Progenitor cell of endocrine pancreas (in vitro differentiated cells): ENCODE measurements around the gene HOOK1. TPM values are rescaled to one million over a fixed set of nuclear protein-coding genes. Genes with fewer than 3 reads are reported as not detected.

Source experiments
- DNase-seq: peaks from one replicate; pipeline ENCODE4 v3.0.0; 2021; ENCODE audit warnings: low spot score; ENCODE audit not compliant: unreplicated experiment
- H3K27ac Mint-ChIP-seq: 2 replicates; pipeline ENCODE4 v1.8.0; 2021; ENCODE audit warnings: mild to moderate bottlenecking, moderate library complexity, mixed read lengths
- H3K27me3 Mint-ChIP-seq: 2 replicates; pipeline ENCODE4 v1.8.0; 2021; ENCODE audit warnings: mixed read lengths
- H3K36me3 Mint-ChIP-seq: 2 replicates; pipeline ENCODE4 v1.8.0; 2022; ENCODE audit warnings: mixed read lengths; ENCODE audit not compliant: insufficient read depth
- H3K4me1 Mint-ChIP-seq: 2 replicates; pipeline ENCODE4 v1.8.0; 2021; ENCODE audit warnings: low read depth, mixed read lengths
- H3K4me3 Mint-ChIP-seq: 2 replicates; pipeline ENCODE4 v1.8.0; 2021; ENCODE audit warnings: low read depth, mild to moderate bottlenecking, moderate library complexity, mixed read lengths
- H3K9me3 Mint-ChIP-seq: 2 replicates; pipeline ENCODE4 v1.8.0; 2021; ENCODE audit warnings: low read depth, mixed read lengths
- total RNA-seq: library from RNA; stranded (reverse); gene quantifications from 2 replicates; pipeline ENCODE4 v1.2.1, GENCODE V29; 2021
- TF ChIP-seq, protein P1 (sequence below): fragments of 200-600 bp; sonication (generic); IDR thresholded peaks from one replicate; pipeline ENCODE4 v1.5.0; 2021; ENCODE audit warnings: antibody characterized with exemption, mild to moderate bottlenecking; ENCODE audit not compliant: unreplicated experiment

HOOK1 gene
- total RNA-seq, 1 donor from 2014 or later = 51.2 TPM

DNA sequence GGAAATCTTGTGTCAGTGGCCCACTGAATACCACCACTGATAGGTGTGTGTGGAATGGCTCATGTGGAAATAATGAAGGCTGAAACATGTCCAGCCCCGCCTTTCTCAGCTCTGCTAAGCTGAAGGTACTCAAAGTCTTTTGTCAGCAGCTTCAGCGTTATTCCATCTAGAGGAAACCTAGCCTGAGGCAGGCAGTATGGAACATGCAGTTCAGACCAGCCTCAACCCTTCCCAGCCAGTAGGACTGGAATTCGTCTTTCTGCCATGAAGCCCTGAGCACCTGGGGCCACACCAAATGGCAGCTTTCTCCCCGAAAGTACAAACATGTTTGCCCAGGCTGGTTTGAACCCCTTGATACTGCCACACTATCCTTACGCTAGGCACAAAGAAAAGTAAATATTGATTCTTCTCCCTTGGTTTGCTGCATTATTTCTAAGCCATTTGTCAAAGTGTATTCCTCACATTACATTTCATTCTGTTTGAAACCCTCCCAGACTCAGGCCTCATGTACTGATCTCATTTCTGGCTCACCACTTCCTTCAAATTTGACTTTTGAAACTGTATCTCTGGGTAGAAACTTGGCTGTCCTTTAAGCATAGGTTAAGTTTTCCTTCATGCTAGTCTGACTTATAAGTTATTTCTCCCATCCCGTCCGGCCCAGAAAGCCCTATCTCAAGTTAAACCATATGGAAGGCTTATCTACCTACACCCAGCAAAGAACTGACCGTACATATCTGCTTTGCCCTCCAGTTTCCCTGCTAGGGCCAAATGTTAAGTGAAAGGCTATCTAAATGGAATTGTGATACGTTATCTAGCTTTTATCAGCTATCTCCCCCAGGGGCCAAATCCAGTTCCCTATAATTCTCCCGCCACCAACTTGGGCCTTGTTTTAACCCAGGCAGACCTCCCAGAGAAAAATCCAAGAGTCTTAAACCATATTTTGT lies 45.7 kb upstream of the HOOK1 start:
- TF ChIP-seq, protein P1, sequence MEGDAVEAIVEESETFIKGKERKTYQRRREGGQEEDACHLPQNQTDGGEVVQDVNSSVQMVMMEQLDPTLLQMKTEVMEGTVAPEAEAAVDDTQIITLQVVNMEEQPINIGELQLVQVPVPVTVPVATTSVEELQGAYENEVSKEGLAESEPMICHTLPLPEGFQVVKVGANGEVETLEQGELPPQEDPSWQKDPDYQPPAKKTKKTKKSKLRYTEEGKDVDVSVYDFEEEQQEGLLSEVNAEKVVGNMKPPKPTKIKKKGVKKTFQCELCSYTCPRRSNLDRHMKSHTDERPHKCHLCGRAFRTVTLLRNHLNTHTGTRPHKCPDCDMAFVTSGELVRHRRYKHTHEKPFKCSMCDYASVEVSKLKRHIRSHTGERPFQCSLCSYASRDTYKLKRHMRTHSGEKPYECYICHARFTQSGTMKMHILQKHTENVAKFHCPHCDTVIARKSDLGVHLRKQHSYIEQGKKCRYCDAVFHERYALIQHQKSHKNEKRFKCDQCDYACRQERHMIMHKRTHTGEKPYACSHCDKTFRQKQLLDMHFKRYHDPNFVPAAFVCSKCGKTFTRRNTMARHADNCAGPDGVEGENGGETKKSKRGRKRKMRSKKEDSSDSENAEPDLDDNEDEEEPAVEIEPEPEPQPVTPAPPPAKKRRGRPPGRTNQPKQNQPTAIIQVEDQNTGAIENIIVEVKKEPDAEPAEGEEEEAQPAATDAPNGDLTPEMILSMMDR = no peak
- Mint-ChIP-seq H3K9me3 (no peaks in the 10 kb centered on the region), H3K27me3 (no peaks in the 10 kb centered on the region), H3K4me3 (no peak overlapping the region), H3K36me3 (no peaks in the 10 kb centered on the region), H3K27ac (no peak overlapping the region), H3K4me1 (peaks cover 8% of the 10 kb centered on the region)
- no peak for DNase-seq

DNA sequence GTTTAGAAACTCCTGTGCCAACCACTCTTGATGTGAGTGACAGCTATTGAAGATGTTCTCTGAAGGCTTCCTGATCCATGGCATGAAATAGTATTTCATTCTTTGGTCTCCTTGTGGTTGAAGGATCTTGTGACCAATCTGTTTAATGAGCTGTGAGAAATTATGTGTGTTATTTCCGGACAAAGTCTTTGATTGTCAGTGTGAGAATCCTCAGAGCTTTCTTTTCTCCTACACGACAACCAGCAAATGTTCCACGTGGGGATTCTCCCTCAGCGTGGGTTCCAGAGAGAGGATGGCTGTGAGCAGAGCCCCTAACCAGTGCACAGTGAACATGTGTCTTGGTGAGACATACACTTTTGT lies 45.0 kb upstream of the HOOK1 start:
- H3K4me1 Mint-ChIP-seq = peaks cover 8% of the 10 kb centered on the region
- TF ChIP-seq, protein P1 = no peak
- H3K4me3 Mint-ChIP-seq = no peak overlapping the region
- no peaks in the 10 kb centered on the region for H3K36me3 Mint-ChIP-seq
- H3K27ac Mint-ChIP-seq = no peak overlapping the region
- DNase-seq = no peak
- H3K27me3 Mint-ChIP-seq = no peaks in the 10 kb centered on the region
- no peaks in the 10 kb centered on the region for H3K9me3 Mint-ChIP-seq

DNA sequence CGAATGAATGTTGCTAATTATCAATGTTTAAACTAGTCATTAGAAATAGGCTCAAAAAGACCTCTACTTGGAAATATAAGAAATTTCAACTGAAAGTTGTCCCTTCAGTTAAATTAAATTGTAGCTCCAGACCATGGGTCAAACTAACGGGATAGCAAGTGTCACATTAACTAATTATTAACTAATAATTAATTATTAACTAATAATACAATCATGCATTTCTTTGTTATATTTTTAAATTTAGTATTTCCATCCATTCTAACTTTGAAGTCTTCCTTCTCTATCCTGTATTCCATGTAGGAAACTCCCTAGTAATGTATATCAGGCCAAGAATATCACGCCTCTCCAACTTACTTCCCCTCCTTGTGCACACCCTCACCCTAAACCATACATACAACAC lies 43.4 kb upstream of the HOOK1 start:
- Mint-ChIP-seq H3K27ac (no peak overlapping the region), H3K4me3 (no peak overlapping the region), H3K9me3 (no peaks in the 10 kb centered on the region), H3K27me3 (no peaks in the 10 kb centered on the region), H3K4me1 (peaks cover 8% of the 10 kb centered on the region), H3K36me3 (no peaks in the 10 kb centered on the region)
- DNase-seq = no peak
- TF ChIP-seq, protein P1 = no peak

DNA sequence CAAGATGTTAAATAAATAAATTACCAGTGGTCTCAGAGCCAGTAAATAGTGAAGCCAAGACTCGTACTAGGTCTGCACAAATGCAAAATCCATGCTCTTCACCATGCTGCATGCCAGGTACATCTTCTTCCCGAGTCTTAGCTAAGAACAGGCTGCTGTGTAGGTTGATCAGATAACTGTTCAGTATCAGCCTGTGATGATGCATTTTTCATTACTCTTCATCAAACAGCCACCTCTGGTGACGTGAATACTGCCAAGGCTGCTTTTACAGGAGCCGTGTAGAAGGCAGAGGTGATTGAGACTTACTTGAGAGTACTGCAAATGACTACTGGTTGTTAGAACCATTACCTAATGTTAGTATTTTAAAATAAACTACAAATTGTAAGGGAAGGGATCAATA lies 39.3 kb upstream of the HOOK1 start:
- TF ChIP-seq, protein P1 = no peak
- Mint-ChIP-seq H3K27ac (no peak overlapping the region), H3K9me3 (no peaks in the 10 kb centered on the region), H3K36me3 (no peaks in the 10 kb centered on the region), H3K4me3 (no peak overlapping the region), H3K4me1 (peaks cover 2% of the 10 kb centered on the region), H3K27me3 (peaks cover 8% of the 10 kb centered on the region)
- DNase-seq = no peak

DNA sequence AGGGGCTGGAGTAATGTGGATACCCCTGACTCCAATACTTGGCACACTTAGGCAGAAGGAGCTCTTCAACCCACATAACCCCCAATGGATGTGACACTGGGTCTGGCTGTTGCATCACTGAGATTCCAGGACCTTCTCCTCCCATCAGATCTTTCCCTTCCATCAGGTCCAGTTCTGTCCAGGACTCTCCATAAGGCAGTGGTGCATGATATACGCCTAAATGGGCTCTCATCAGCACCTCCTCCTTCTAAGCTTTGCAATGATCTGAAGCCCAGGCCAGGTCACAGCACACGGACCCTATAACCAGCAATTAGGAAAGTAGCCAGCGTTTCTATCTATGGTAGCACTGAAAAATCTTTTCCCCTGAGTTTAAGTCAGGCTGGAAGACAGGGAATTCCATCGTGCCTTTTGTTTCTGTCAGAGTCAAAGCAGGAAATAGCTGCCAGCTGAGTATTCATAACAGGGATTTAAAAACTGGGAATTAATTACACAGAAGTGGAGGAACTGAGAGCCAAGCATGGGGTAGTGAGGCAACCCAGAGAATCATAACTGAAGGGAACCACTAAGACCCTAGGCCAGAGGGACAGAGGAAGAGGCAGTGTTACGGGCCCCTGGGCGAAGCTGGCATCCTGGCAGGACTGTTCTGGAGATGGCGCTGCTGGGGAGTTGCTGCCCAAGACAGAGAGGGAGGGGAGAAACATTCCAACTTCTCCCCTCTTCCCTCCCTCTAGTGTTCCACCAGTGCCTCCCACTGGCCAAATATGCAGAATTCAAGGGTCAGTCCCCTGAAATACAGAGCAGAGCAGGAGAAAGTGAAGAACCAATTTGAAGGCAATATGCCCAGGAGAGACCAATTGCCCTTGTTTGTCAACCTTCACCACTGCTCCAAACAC lies 37.5 kb upstream of the HOOK1 start:
- Mint-ChIP-seq H3K4me1 (no peaks in the 10 kb centered on the region), H3K27ac (no peak overlapping the region), H3K27me3 (peaks cover 8% of the 10 kb centered on the region), H3K36me3 (no peaks in the 10 kb centered on the region), H3K4me3 (no peak overlapping the region), H3K9me3 (no peaks in the 10 kb centered on the region)
- no peak for DNase-seq
- TF ChIP-seq, protein P1 = no peak
